Neural cell (in vitro differentiated cells): Measurements from ENCODE around the gene MAPK4. TPM values are rescaled to one million over a fixed set of nuclear protein-coding genes. Genes with fewer than 3 reads are reported as not detected.

Experiments
- H2AFZ ChIP-seq: fragments of 200-600, 300-800 bp; sonication (generic), shearing (Covaris generic); 2 replicates; pipeline ENCODE4 v1.6.0; 2014; ENCODE audit warnings: low read depth, mild to moderate bottlenecking, antibody characterized with exemption, low read length, moderate library complexity
- H3F3A ChIP-seq: fragments of 200-600 bp; shearing (Covaris generic); 2 replicates; pipeline ENCODE4 v1.6.1; 2016; ENCODE audit warnings: mild to moderate bottlenecking, moderate library complexity, mixed read lengths, antibody characterized with exemption, low read length; ENCODE audit not compliant: insufficient read depth, poor library complexity, severe bottlenecking
- H3K27ac ChIP-seq: fragments of 200-600, 300-800 bp; sonication (generic), shearing (Covaris generic); 2 replicates; pipeline ENCODE4 v1.5.1; 2014; ENCODE audit warnings: mild to moderate bottlenecking, low read length, moderate library complexity
- H3K27me3 ChIP-seq: fragments of 300-800, 200-600 bp; sonication (generic), shearing (Covaris generic); 2 replicates; pipeline ENCODE4 v1.6.0; 2014; ENCODE audit warnings: mild to moderate bottlenecking, low read depth, low read length, moderate library complexity; ENCODE audit not compliant: insufficient read depth
- H3K36me3 ChIP-seq: fragments of 300-800, 200-600 bp; sonication (generic), shearing (Covaris generic); 2 replicates; pipeline ENCODE4 v1.5.1; 2014; ENCODE audit warnings: mild to moderate bottlenecking, antibody characterized with exemption, low read length, moderate library complexity; ENCODE audit not compliant: insufficient read depth
- H3K4me2 ChIP-seq: fragments of 300-800, 200-600 bp; sonication (generic), shearing (Covaris generic); 2 replicates; pipeline ENCODE4 v1.6.0; 2014; ENCODE audit warnings: mild to moderate bottlenecking, low read length
- H3K4me3 ChIP-seq: fragments of 300-800, 200-600 bp; sonication (generic), shearing (Covaris generic); 2 replicates; pipeline ENCODE4 v1.5.1; 2014; ENCODE audit warnings: mild to moderate bottlenecking, low read length, moderate library complexity
- H3K79me2 ChIP-seq: fragments of 200-600 bp; shearing (Covaris generic); replicated peaks from 2 replicates; pipeline ENCODE4 v1.6.0; 2014; ENCODE audit warnings: mild to moderate bottlenecking, low read length, moderate library complexity; ENCODE audit not compliant: insufficient read depth
- H3K9ac ChIP-seq: fragments of 300-800, 200-600 bp; sonication (generic), shearing (Covaris generic); 2 replicates; pipeline ENCODE4 v1.6.1; 2016; ENCODE audit warnings: mild to moderate bottlenecking, low read length, mixed read lengths
- H3K9me2 ChIP-seq: fragments of 200-600 bp; shearing (Covaris generic); 2 replicates; pipeline ENCODE4 v1.6.1; 2016; ENCODE audit warnings: mild to moderate bottlenecking, low read length, mixed read lengths; ENCODE audit not compliant: insufficient read depth
- H3K9me3 ChIP-seq: fragments of 200-600, 300-800 bp; sonication (generic), shearing (Covaris generic); 2 replicates; pipeline ENCODE4 v1.6.1; 2016; ENCODE audit warnings: mild to moderate bottlenecking, mixed run types, low read length, moderate library complexity, mixed read lengths
- H4K20me1 ChIP-seq: fragments of 200-600 bp; shearing (Covaris generic); 2 replicates; pipeline ENCODE4 v1.6.1; 2016; ENCODE audit warnings: mild to moderate bottlenecking, mixed run types; ENCODE audit not compliant: insufficient read depth
- EP300 ChIP-seq: fragments of 450-650 bp; conservative IDR thresholded peaks from 2 replicates; pipeline ENCODE4 v1.6.1; 2014; ENCODE audit warnings: antibody characterized with exemption, mild to moderate bottlenecking, moderate library complexity; ENCODE audit not compliant: poor library complexity, severe bottlenecking
- EZH2 ChIP-seq: fragments of 200-600, 300-800 bp; shearing (Covaris generic), sonication (generic); IDR thresholded peaks from 2 replicates; pipeline ENCODE4 v1.6.1; 2014; ENCODE audit warnings: antibody characterized with exemption, low read length, borderline replicate concordance, mild to moderate bottlenecking; ENCODE audit not compliant: insufficient read depth, poor library complexity, severe bottlenecking
- MXI1 ChIP-seq: fragments of 450-650 bp; conservative IDR thresholded peaks from 2 replicates; pipeline ENCODE4 v1.6.1; 2014; ENCODE audit warnings: antibody characterized with exemption, mild to moderate bottlenecking; ENCODE audit not compliant: poor library complexity, severe bottlenecking
- POLR2AphosphoS5 ChIP-seq: IDR thresholded peaks from 2 replicates; pipeline ENCODE4 v1.6.1; 2012
- RAD21 ChIP-seq: fragments of 450-650 bp; conservative IDR thresholded peaks from 2 replicates; pipeline ENCODE4 v1.6.1; 2014; ENCODE audit warnings: antibody characterized with exemption, mild to moderate bottlenecking, moderate library complexity
- SMC3 ChIP-seq: fragments of 450-650 bp; conservative IDR thresholded peaks from 2 replicates; pipeline ENCODE4 v1.6.1; 2014; ENCODE audit warnings: antibody characterized with exemption, mild to moderate bottlenecking, moderate library complexity; ENCODE audit not compliant: poor library complexity
- TAF1 ChIP-seq: IDR thresholded peaks from 2 replicates; pipeline ENCODE4 v1.6.1; 2012; ENCODE audit warnings: low read depth
- polyA plus RNA-seq: library from polyadenylated mRNA; depleted of rRNA; stranded (reverse); fragments of >200 nt; gene quantifications from 2 replicates; pipeline ENCODE4 v1.2.3, GENCODE V29; 2014
- TF ChIP-seq, protein P1 (sequence below): fragments of 450-650 bp; IDR thresholded peaks from 2 replicates; pipeline ENCODE4 v1.5.1; 2014; ENCODE audit warnings: antibody characterized with exemption, mild to moderate bottlenecking, moderate library complexity; ENCODE audit not compliant: poor library complexity, severe bottlenecking
- TF ChIP-seq, protein P2 (sequence below): IDR thresholded peaks from 2 replicates; pipeline ENCODE4 v1.6.1; 2012; ENCODE audit warnings: borderline replicate concordance

The MAPK4 gene
- polyA plus RNA-seq, 1 donor from 2014 or later: 12.7 TPM

DNA sequence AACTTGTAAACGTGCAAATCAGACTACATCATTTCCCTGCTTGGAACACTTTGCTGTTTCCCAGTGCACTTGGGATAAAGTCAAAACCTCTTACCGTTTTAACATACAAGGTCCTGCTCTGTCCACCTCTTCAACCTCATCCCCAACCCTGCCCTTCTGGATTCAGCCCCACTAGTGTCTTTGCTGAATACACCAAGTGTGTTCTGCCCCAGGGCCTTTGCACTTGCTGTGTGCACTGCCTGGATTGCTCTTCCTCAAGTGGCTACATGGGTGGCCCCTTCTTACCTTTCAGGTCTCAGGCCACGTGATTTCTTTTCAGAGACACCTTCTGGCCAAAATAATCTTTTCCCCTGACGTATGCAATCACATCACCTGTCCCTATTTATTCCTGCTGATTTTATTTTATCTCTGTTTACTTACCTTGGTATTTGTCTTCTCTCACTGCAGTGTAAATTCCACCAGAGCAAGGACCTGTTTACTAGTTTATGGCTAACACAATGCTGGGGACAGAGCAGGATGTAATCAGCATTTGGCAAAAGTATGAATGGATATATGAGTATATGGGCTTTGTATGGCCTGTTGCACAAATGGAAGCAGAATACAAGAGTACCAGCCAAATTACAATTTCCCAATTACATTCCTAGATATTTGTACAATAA is 63.9 kb downstream of the MAPK4 start:
- H3K27ac ChIP-seq: no peak overlapping the region
- TF ChIP-seq RAD21: no peak
- TF ChIP-seq, protein P1, sequence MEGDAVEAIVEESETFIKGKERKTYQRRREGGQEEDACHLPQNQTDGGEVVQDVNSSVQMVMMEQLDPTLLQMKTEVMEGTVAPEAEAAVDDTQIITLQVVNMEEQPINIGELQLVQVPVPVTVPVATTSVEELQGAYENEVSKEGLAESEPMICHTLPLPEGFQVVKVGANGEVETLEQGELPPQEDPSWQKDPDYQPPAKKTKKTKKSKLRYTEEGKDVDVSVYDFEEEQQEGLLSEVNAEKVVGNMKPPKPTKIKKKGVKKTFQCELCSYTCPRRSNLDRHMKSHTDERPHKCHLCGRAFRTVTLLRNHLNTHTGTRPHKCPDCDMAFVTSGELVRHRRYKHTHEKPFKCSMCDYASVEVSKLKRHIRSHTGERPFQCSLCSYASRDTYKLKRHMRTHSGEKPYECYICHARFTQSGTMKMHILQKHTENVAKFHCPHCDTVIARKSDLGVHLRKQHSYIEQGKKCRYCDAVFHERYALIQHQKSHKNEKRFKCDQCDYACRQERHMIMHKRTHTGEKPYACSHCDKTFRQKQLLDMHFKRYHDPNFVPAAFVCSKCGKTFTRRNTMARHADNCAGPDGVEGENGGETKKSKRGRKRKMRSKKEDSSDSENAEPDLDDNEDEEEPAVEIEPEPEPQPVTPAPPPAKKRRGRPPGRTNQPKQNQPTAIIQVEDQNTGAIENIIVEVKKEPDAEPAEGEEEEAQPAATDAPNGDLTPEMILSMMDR: no peak
- no peak for TF ChIP-seq TAF1
- TF ChIP-seq EP300: no peak
- TF ChIP-seq SMC3: no peak
- no peak for TF ChIP-seq MXI1
- TF ChIP-seq EZH2: no peak
- TF ChIP-seq, protein P2, sequence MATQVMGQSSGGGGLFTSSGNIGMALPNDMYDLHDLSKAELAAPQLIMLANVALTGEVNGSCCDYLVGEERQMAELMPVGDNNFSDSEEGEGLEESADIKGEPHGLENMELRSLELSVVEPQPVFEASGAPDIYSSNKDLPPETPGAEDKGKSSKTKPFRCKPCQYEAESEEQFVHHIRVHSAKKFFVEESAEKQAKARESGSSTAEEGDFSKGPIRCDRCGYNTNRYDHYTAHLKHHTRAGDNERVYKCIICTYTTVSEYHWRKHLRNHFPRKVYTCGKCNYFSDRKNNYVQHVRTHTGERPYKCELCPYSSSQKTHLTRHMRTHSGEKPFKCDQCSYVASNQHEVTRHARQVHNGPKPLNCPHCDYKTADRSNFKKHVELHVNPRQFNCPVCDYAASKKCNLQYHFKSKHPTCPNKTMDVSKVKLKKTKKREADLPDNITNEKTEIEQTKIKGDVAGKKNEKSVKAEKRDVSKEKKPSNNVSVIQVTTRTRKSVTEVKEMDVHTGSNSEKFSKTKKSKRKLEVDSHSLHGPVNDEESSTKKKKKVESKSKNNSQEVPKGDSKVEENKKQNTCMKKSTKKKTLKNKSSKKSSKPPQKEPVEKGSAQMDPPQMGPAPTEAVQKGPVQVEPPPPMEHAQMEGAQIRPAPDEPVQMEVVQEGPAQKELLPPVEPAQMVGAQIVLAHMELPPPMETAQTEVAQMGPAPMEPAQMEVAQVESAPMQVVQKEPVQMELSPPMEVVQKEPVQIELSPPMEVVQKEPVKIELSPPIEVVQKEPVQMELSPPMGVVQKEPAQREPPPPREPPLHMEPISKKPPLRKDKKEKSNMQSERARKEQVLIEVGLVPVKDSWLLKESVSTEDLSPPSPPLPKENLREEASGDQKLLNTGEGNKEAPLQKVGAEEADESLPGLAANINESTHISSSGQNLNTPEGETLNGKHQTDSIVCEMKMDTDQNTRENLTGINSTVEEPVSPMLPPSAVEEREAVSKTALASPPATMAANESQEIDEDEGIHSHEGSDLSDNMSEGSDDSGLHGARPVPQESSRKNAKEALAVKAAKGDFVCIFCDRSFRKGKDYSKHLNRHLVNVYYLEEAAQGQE: no peak
- TF ChIP-seq POLR2AphosphoS5: no peak
- H2AFZ ChIP-seq: no peak overlapping the region

DNA sequence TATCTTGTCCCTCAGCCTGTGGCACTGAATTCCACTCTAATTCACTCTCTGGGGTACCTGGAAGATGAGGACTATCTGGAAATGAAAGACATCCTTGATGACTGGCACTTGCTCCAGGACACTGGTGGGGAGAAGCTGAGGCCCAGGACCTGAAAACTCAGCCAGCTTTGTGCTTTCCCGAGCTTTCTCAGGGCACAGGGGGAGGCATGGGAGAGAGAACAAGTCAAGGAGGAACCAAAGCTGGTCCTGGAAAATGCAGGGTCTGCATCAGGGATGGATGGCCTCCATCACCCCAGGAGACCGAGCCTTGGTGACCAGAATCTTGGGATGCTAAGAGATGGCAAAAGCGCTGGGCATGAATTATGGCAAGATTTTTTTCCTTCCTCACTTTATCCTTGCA is 65.1 kb downstream of the MAPK4 start:
- Histone ChIP-seq H3K9ac (no peak overlapping the region), H3K79me2 (no peaks in the 10 kb centered on the region), H3F3A (no peaks in the 10 kb centered on the region), H3K27me3 (no peaks in the 10 kb centered on the region), H3K9me3 (no peaks in the 10 kb centered on the region), H3K4me2 (no peak overlapping the region), H4K20me1 (no peaks in the 10 kb centered on the region), H3K27ac (no peak overlapping the region), H3K9me2 (no peaks in the 10 kb centered on the region), H3K4me3 (no peak overlapping the region), H2AFZ (no peak overlapping the region), H3K36me3 (no peaks in the 10 kb centered on the region)
- TF ChIP-seq EZH2 (no peak), RAD21 (no peak), TAF1 (no peak), POLR2AphosphoS5 (no peak), MXI1 (no peak), EP300 (no peak)
- TF ChIP-seq, protein P1: no peak

More for the DNA sequence above, 63.9 kb downstream of the MAPK4 start:
- Histone ChIP-seq H4K20me1 (no peaks in the 10 kb centered on the region), H3K79me2 (no peaks in the 10 kb centered on the region), H3K4me2 (no peak overlapping the region), H3F3A (no peaks in the 10 kb centered on the region), H3K9me2 (no peaks in the 10 kb centered on the region), H3K27me3 (no peaks in the 10 kb centered on the region), H3K4me3 (no peak overlapping the region), H3K9ac (no peak overlapping the region), H3K9me3 (no peaks in the 10 kb centered on the region), H3K36me3 (no peaks in the 10 kb centered on the region)
